ENCODE measurements around the gene LDB2. TPM values are rescaled to one million over a fixed set of nuclear protein-coding genes. Genes with fewer than 3 reads are reported as not detected.

The LDB2 gene
- total RNA-seq, 3 donors from 2014 or later: 34.5 to 68.8 (median 36.5) TPM

GRCh38 chr4:16783119-16783518, 115.3 kb downstream of the LDB2 start:
- H3K27ac ChIP-seq: no peak overlapping the region
- DNase-seq (ENCODE audit: low spot score in 2 of 2): no peak
- H3K27me3 ChIP-seq: no peaks in the 10 kb centered on the region
- intact Hi-C loops (cut with DNase I; ENCODE audit: low total_unique reads): no loop called here
- H3K36me3 ChIP-seq: no peaks in the 10 kb centered on the region
- H3K9me3 ChIP-seq: no peaks in the 10 kb centered on the region
- H3K4me1 ChIP-seq: no peaks in the 10 kb centered on the region
- TF ChIP-seq POLR2A (IDR thresholded peaks at IDR 0.05): no peak
- TF ChIP-seq POLR2AphosphoS5 (IDR thresholded peaks at IDR 0.05): no peak
- TF ChIP-seq, protein P1, sequence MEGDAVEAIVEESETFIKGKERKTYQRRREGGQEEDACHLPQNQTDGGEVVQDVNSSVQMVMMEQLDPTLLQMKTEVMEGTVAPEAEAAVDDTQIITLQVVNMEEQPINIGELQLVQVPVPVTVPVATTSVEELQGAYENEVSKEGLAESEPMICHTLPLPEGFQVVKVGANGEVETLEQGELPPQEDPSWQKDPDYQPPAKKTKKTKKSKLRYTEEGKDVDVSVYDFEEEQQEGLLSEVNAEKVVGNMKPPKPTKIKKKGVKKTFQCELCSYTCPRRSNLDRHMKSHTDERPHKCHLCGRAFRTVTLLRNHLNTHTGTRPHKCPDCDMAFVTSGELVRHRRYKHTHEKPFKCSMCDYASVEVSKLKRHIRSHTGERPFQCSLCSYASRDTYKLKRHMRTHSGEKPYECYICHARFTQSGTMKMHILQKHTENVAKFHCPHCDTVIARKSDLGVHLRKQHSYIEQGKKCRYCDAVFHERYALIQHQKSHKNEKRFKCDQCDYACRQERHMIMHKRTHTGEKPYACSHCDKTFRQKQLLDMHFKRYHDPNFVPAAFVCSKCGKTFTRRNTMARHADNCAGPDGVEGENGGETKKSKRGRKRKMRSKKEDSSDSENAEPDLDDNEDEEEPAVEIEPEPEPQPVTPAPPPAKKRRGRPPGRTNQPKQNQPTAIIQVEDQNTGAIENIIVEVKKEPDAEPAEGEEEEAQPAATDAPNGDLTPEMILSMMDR (IDR thresholded peaks at IDR 0.05): no peak
- no peak overlapping the region for H3K4me3 ChIP-seq

DNA sequence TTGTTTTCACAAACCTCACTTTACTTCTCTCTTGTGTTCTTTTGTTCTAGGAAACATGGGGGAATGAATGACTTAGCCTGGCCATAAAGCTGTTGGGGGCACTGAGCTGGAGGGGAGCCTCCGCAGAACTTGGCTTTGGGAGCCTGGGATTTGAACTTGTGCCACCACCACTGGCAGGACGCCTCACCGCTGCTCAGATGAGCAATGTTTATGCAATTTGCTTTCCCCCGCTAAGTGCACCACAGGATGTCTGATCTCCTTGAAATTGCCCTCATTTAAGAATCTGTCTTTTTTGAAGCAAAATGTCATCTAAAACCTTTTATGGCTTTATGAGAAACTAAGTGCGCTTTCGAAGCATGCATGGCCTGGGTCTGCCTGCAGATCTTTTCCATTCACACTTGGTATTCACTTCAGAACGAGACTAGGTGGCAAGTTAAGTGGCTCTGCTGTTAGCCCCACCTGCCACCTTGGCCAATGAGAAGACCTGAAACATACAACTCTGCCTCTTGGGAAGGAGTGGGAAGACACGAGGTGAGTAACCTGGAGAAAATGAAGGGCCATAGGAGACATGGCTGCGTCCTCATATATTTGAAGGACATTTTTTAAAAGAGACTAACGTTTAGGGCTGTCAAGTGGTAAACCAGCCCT, 119.3 kb downstream of the LDB2 start:
- no peaks in the 10 kb centered on the region for H3K4me1 ChIP-seq
- no peak overlapping the region for H3K4me3 ChIP-seq
- TF ChIP-seq POLR2AphosphoS5 (IDR thresholded peaks at IDR 0.05) (no peak), POLR2A (IDR thresholded peaks at IDR 0.05) (no peak)
- TF ChIP-seq, protein P1 (IDR thresholded peaks at IDR 0.05): no peak
- H3K36me3 ChIP-seq: no peaks in the 10 kb centered on the region
- no peak overlapping the region for H3K27ac ChIP-seq
- H3K27me3 ChIP-seq: no peaks in the 10 kb centered on the region
- DNase-seq (ENCODE audit: low spot score in 2 of 2): no peak
- H3K9me3 ChIP-seq: no peaks in the 10 kb centered on the region
- intact Hi-C loops (cut with DNase I; ENCODE audit: low total_unique reads): no loop called here

GRCh38 chr4:16777726-16778125, 120.7 kb downstream of the LDB2 start:
- no peak overlapping the region for H3K27ac ChIP-seq
- no peaks in the 10 kb centered on the region for H3K9me3 ChIP-seq
- H3K4me1 ChIP-seq: no peaks in the 10 kb centered on the region
- no peak overlapping the region for H3K4me3 ChIP-seq
- DNase-seq (ENCODE audit: low spot score in 2 of 2): no peak
- intact Hi-C loops (cut with DNase I; ENCODE audit: low total_unique reads): no loop called here
- TF ChIP-seq, protein P1 (IDR thresholded peaks at IDR 0.05): no peak
- TF ChIP-seq POLR2A (IDR thresholded peaks at IDR 0.05): no peak
- no peak for TF ChIP-seq POLR2AphosphoS5 (IDR thresholded peaks at IDR 0.05)
- H3K36me3 ChIP-seq: no peaks in the 10 kb centered on the region
- H3K27me3 ChIP-seq: no peaks in the 10 kb centered on the region

GRCh38 chr4:16775411-16776154, 122.9 kb downstream of the LDB2 start:
- intact Hi-C loops (cut with DNase I; ENCODE audit: low total_unique reads): no loop called here
- no peak overlapping the region for H3K4me3 ChIP-seq
- H3K36me3 ChIP-seq: no peaks in the 10 kb centered on the region
- no peak for DNase-seq (ENCODE audit: low spot score in 2 of 2)
- H3K27ac ChIP-seq: no peak overlapping the region
- TF ChIP-seq, protein P1 (IDR thresholded peaks at IDR 0.05): no peak
- TF ChIP-seq POLR2A (IDR thresholded peaks at IDR 0.05) (no peak), POLR2AphosphoS5 (IDR thresholded peaks at IDR 0.05) (no peak)
- H3K4me1 ChIP-seq: no peaks in the 10 kb centered on the region
- no peaks in the 10 kb centered on the region for H3K27me3 ChIP-seq
- no peaks in the 10 kb centered on the region for H3K9me3 ChIP-seq

- Histone ChIP-seq H3K4me1 (no peaks in the 10 kb centered on the region), H3K27me3 (no peaks in the 10 kb centered on the region), H3K9me3 (no peaks in the 10 kb centered on the region), H3K27ac (no peak overlapping the region), H3K4me3 (no peak overlapping the region), H3K36me3 (no peaks in the 10 kb centered on the region)
- TF ChIP-seq, protein P1 (IDR thresholded peaks at IDR 0.05): no peak
- no peak for TF ChIP-seq POLR2AphosphoS5 (IDR thresholded peaks at IDR 0.05)
- no peak for DNase-seq (ENCODE audit: low spot score in 2 of 2)
- intact Hi-C loops (cut with DNase I; ENCODE audit: low total_unique reads): no loop called here
Measured at GRCh38 chr4:16772366-16772850, 126.0 kb downstream of the LDB2 start.

Measured in breast epithelium (tissue), 4 donors.